HG02763 (cell line): ENCODE data around the gene SALL2.

ENCODE experiments used
- ATAC-seq: cut with Tn5 transposase; IDR thresholded peaks from one replicate; pipeline ENCODE4 v1.9.1; 2021; ENCODE audit warnings: mild to moderate bottlenecking, moderate library complexity; ENCODE audit not compliant: unreplicated experiment

The SALL2 gene

GRCh38 chr14:21494902-21495762 lies 31.0 kb downstream of the SALL2 start:
- ATAC-seq = no peak

DNA sequence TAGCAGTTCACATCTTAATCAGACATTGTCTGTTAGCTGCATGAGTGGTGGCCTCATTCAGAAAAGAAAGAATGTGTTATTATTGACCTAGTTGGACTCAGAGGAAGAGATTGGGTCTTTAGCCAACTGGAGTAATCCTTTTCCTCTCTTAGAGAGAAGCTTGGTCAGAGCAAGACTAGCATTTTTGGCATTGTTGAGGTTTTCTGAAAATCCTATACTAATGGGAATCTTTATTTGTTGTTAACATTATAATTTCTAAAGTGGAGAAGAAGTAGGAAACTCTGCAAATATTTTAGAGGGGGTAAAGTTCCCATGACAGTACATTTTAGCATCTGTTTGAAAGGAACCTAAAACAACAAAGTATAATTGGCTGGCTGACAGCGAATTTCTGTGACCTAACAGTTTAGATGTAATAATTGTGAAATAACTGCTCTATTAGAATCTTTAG lies 39.5 kb downstream of the SALL2 start:
- no peak for ATAC-seq

- ATAC-seq = peak; percentile 99
These were observed 49.0 kb downstream of the SALL2 start, which contains the start of the genes RAB2B and TOX4 for GRCh38 chr14:21476925-21477681. RAB2B (minus strand) TSS chr14:21476959; CDS start chr14:21476872, 87 bp downstream. TOX4 (plus strand) TSS chr14:21477195; CDS start chr14:21477279, 84 bp downstream.

DNA sequence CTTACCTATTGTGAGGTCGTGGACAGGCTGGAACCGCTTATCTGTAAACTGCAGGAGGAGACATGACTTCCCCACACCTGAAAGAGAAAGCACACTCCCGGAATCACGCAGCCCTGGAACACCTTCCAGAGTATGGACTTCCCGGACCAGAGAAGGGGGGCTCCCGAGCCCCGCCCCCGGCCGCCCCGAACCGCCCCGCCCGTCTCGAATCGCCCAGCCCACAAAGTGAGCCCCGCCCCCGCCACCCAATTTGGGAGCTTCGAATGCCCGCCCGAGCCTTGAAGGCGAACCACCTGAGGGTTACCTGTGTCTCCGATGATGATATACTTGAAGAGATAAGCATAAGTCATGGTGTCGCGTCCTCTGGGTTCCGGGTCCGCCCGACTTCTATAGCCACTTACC lies 49.6 kb downstream of the SALL2 start:
- ATAC-seq = peak; percentile 33

- no peak for ATAC-seq
These were observed 50.2 kb downstream of the SALL2 start for GRCh38 chr14:21475767-21476522.
